ENCODE measurements around the gene CPNE4.

- no peak for TF ChIP-seq EZH2 (IDR thresholded peaks at IDR 0.05; ENCODE audit: borderline replicate concordance, low read length)
- no peak for TF ChIP-seq CTCF (IDR thresholded peaks at IDR 0.05; ENCODE audit: low read length)
These were observed 1.9 kb downstream of the CPNE4 start for GRCh38 chr3:132032959-132033358.

Measured in OCI-LY1 (cell line).